NCI-H2196 (cell line): ENCODE data around the gene TNFAIP2.

Experiments
- DNase-seq: peaks from one replicate; lab custom pipeline; 2025; ENCODE audit not compliant: unreplicated experiment; lab: John Stamatoyannopoulos, UW

TNFAIP2 gene

GRCh38 chr14:103133210-103134140 is 10.2 kb downstream of the TNFAIP2 start:
- DNase-seq: peak; percentile 3

- DNase-seq: no peak
Measured at GRCh38 chr14:103134405-103134804, 11.1 kb downstream of the TNFAIP2 start.

- DNase-seq: no peak
Measured at GRCh38 chr14:103134919-103135318, 11.7 kb downstream of the TNFAIP2 start.

GRCh38 chr14:103135333-103136260 is 12.3 kb downstream of the TNFAIP2 start:
- DNase-seq: no peak

GRCh38 chr14:103136388-103137271 is 13.4 kb downstream of the TNFAIP2 start:
- no peak for DNase-seq

GRCh38 chr14:103137689-103138300 is 14.5 kb downstream of the TNFAIP2 start:
- no peak for DNase-seq

- DNase-seq: no peak
Measured at GRCh38 chr14:103138301-103139131, 15.3 kb downstream of the TNFAIP2 start.

- no peak for DNase-seq
Measured at GRCh38 chr14:103139132-103140025, 16.1 kb downstream of the TNFAIP2 start.

GRCh38 chr14:103140316-103141109 is 17.3 kb downstream of the TNFAIP2 start:
- DNase-seq: peak; percentile 41

GRCh38 chr14:103141117-103141796 is 18.0 kb downstream of the TNFAIP2 start:
- peak; percentile 55 for DNase-seq

- DNase-seq: no peak
Measured at GRCh38 chr14:103142026-103142425, 18.8 kb downstream of the TNFAIP2 start.

GRCh38 chr14:103142721-103143302 is 19.6 kb downstream of the TNFAIP2 start:
- no peak for DNase-seq

GRCh38 chr14:103143506-103143905 is 20.2 kb downstream of the TNFAIP2 start:
- no peak for DNase-seq

GRCh38 chr14:103144085-103144484 is 20.8 kb downstream of the TNFAIP2 start:
- DNase-seq: no peak

- DNase-seq: no peak
Measured at GRCh38 chr14:103146141-103146709, 23.0 kb downstream of the TNFAIP2 start.
